ENCODE data around the gene CERK. TPM values are rescaled to one million over a fixed set of nuclear protein-coding genes. Genes with fewer than 3 reads are reported as not detected.
A peak's percentile ranks its signal among the peaks of the same experiment; 100 is the strongest.

The CERK gene
- total RNA-seq, 1 donor from 2014 or later = 26.1 TPM

DNA sequence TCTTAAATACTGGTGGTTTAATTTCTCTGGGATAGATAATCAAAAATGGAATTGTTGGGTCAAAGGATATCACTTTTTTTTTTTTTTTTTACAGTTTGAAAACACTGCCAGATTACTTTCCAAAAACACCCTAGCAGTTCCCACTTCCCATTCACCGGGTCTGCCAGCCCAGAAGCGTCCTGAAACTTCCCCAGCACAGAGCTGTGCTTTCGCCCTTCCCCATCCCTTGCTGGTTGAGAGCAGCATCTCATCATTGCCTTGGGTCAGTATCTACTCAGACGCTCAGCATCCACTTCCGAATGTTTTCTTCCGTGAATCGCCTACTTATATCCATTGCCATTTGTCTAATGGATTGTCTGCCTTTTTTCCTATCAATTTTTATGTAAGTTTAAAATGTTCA lies 5.5 kb downstream of the CERK start:
- TF ChIP-seq, protein P1, sequence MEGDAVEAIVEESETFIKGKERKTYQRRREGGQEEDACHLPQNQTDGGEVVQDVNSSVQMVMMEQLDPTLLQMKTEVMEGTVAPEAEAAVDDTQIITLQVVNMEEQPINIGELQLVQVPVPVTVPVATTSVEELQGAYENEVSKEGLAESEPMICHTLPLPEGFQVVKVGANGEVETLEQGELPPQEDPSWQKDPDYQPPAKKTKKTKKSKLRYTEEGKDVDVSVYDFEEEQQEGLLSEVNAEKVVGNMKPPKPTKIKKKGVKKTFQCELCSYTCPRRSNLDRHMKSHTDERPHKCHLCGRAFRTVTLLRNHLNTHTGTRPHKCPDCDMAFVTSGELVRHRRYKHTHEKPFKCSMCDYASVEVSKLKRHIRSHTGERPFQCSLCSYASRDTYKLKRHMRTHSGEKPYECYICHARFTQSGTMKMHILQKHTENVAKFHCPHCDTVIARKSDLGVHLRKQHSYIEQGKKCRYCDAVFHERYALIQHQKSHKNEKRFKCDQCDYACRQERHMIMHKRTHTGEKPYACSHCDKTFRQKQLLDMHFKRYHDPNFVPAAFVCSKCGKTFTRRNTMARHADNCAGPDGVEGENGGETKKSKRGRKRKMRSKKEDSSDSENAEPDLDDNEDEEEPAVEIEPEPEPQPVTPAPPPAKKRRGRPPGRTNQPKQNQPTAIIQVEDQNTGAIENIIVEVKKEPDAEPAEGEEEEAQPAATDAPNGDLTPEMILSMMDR (IDR thresholded peaks at IDR 0.05) = no peak
- H3K27ac ChIP-seq = no peak overlapping the region
- H3K9me3 ChIP-seq = no peaks in the 10 kb centered on the region
- DNase-seq (no peak), ATAC-seq (no peak)
- H3K4me3 ChIP-seq = no peak overlapping the region
- H3K4me1 ChIP-seq = peaks cover 71% of the 10 kb centered on the region
- intact Hi-C loops (cut with DNase I) = no loop called here
- H3K27me3 ChIP-seq (ENCODE audit: low read depth) = no peaks in the 10 kb centered on the region
- H3K36me3 ChIP-seq = peaks cover 18% of the 10 kb centered on the region

DNA sequence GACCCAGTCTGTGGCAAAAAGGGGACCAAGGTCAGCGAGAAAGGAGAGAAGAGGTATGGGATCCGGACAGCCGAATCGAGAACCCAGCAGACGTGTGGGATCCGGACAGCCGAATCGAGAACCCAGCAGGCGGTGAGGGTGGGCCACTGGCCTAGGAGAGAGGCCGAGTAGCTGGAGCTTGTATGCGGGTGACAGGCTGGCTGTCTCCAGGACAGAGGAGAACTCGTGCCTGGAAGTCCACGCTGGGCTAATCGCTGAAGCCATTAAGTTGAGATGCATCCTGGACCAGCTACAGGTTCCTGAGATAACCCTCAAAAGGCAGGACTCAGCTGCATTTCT lies 6.0 kb downstream of the CERK start:
- no peak overlapping the region for H3K27ac ChIP-seq
- no peak overlapping the region for H3K4me3 ChIP-seq
- no peaks in the 10 kb centered on the region for H3K9me3 ChIP-seq
- peaks cover 67% of the 10 kb centered on the region for H3K4me1 ChIP-seq
- ATAC-seq (no peak), DNase-seq (no peak)
- intact Hi-C loops (cut with DNase I) = no loop called here
- TF ChIP-seq, protein P1 (IDR thresholded peaks at IDR 0.05) = no peak
- H3K27me3 ChIP-seq (ENCODE audit: low read depth) = no peaks in the 10 kb centered on the region
- H3K36me3 ChIP-seq = peaks cover 18% of the 10 kb centered on the region

DNA sequence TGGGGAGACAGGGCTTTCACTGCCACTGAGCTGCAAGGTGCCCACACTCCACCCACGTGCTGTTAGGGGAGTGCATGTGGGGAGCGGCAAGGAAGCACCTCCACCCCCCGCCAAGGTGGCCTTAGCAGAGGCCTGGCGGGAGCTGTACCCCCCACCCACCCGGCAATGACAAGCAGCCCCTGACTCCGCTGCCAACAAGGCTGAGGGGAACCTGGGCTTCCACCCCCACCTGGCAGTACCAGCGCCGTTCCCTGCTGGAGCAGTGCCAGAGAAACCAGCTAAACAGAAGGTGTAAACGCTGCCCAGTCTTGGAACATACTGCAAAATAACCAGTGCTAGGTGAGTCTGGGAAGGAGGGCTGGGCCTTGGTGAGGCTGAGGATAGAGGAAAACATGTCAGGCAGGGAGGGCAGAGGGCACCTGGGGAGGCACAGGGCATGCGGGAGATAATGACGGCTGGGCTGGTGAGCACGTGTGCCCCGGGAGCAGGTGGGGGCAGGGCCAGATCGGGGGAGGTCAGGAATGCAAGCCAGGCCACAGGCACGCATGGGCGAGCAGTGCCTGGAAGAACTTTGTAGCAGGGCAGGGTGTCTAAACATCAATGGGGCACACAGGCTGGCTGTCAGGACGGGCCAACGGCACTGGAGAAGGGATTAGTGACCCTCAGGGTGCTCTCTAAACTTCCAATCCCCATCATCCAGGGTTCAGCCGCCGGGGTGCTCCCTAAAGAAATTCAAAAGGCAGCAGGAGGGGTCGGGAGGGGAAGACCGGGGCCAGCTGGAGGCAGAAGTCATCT lies 6.6 kb downstream of the CERK start:
- Histone ChIP-seq H3K36me3 (peaks cover 18% of the 10 kb centered on the region), H3K4me1 (peaks cover 62% of the 10 kb centered on the region), H3K27me3 (ENCODE audit: low read depth) (no peaks in the 10 kb centered on the region), H3K9me3 (no peaks in the 10 kb centered on the region), H3K4me3 (no peak overlapping the region), H3K27ac (no peak overlapping the region)
- intact Hi-C loops (cut with DNase I) = no loop called here
- TF ChIP-seq, protein P1 (IDR thresholded peaks at IDR 0.05) = no peak
- ATAC-seq (peak; percentile 70 to 72), DNase-seq (peak; percentile 66)

DNA sequence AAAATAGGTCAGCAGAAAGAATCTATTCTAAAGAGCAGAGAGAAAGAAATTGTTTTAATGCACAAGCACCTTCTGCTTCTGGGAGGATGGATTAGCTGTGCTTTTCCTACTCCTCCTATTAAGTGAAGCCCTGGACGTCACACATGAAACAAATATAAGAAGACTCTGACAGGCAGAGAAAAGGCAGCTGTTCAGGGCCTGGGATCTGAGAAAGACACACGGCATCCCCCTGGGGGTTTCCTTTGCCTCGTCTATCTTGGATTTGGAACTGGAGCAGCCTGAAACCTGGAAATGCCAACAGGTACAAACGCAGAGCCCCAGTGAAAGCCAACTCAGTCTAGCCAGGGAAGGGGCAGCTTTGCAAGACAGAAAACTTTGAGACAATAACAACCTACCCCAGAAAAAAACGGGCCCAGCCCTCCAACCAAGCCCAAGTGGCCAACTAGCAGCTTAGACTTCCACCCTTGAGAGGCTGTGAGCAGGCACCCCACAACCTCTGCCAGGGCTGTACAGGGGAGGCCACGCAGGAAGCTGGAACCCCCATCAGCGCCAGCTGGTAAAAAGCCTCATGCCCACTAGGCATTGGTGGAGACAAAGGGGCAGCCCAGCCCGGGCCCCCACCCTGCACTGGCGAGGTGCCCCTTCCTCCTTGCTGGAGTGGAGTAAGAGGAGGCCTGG lies 7.3 kb downstream of the CERK start:
- no peak for DNase-seq

DNA sequence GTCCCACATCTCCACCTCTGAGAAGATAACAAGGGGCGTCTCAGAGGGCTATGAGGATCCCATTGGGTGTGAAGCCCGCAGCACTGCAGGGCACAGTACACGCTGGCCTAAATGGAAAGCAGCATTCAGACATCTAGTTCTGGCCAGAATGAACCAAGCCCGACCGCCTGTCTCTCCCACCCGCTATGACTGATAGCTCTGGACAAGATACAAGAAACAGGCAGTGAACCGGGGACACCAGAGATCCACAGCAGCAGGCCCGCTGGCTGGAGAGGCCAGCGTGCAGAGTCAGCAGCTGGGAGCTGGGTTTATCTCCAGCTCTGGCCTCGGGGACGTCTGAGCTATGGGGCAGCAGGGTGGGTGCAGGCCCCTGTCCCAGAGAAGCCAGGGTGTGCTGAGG lies 9.6 kb downstream of the CERK start:
- no peak overlapping the region for H3K4me3 ChIP-seq
- intact Hi-C loops (cut with DNase I) = no loop called here
- H3K27me3 ChIP-seq (ENCODE audit: low read depth) = no peaks in the 10 kb centered on the region
- no peak overlapping the region for H3K27ac ChIP-seq
- TF ChIP-seq, protein P1 (IDR thresholded peaks at IDR 0.05) = no peak
- H3K36me3 ChIP-seq = peaks cover 26% of the 10 kb centered on the region
- DNase-seq (no peak), ATAC-seq (no peak)
- no peaks in the 10 kb centered on the region for H3K9me3 ChIP-seq
- peaks cover 32% of the 10 kb centered on the region for H3K4me1 ChIP-seq

More for the DNA sequence above, 7.3 kb downstream of the CERK start:
- Histone ChIP-seq H3K27ac (no peak overlapping the region), H3K36me3 (peaks cover 18% of the 10 kb centered on the region), H3K9me3 (no peaks in the 10 kb centered on the region), H3K4me3 (no peak overlapping the region), H3K27me3 (ENCODE audit: low read depth) (no peaks in the 10 kb centered on the region), H3K4me1 (peaks cover 54% of the 10 kb centered on the region)
- intact Hi-C loops (cut with DNase I) = no loop called here
- ATAC-seq = no peak
- TF ChIP-seq, protein P1 (IDR thresholded peaks at IDR 0.05) = no peak
